Fibroblast of the aortic adventitia (primary cell): ENCODE measurements around the gene SHTN1. TPM values are rescaled to one million over a fixed set of nuclear protein-coding genes. Genes with fewer than 3 reads are reported as not detected.

Experiments
- DNase-seq: peaks from one replicate; pipeline ENCODE4 v3.0.0-alpha.2; 2010; ENCODE audit warnings: low read depth
- H3K4me3 ChIP-seq: 2 replicates; pipeline ENCODE4 v1.5.1; 2011; ENCODE audit warnings: low read depth, mild to moderate bottlenecking, control low read depth, low read length, moderate library complexity
- total RNA-seq: library from RNA; depleted of rRNA; stranded (reverse); fragments of >200 nt; gene quantifications from 2 replicates; pipeline ENCODE4 v1.2.3, GENCODE V29; 2012; ENCODE audit warnings: low replicate concordance
- TF ChIP-seq, protein P1 (sequence below): IDR thresholded peaks from 2 replicates; pipeline ENCODE4 v1.5.1; 2011; ENCODE audit warnings: mild to moderate bottlenecking, low read length, control low read depth, inconsistent platforms; ENCODE audit not compliant: insufficient read depth

Gene SHTN1
- total RNA-seq, 1 donor, result 4.2 TPM

DNA sequence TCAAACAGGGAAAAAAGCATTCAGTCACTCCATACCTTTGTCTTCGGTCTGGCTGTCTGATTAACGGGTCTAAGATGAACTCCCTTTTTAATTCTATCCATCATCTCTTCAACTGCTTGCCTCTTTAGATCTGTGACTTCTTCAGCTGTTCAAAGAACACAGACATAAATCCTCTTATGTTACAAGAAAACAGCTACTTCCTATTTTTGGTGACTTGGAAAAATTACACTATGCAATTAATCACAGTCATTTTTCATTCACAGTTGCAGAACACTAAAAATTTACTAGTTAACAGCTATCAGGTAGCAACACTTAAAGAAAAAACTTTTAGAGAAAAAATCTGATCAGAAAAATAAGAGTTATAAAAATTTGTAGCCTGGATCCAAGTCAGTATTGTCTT, 89.6 kb downstream of the SHTN1 start:
- TF ChIP-seq, protein P1, sequence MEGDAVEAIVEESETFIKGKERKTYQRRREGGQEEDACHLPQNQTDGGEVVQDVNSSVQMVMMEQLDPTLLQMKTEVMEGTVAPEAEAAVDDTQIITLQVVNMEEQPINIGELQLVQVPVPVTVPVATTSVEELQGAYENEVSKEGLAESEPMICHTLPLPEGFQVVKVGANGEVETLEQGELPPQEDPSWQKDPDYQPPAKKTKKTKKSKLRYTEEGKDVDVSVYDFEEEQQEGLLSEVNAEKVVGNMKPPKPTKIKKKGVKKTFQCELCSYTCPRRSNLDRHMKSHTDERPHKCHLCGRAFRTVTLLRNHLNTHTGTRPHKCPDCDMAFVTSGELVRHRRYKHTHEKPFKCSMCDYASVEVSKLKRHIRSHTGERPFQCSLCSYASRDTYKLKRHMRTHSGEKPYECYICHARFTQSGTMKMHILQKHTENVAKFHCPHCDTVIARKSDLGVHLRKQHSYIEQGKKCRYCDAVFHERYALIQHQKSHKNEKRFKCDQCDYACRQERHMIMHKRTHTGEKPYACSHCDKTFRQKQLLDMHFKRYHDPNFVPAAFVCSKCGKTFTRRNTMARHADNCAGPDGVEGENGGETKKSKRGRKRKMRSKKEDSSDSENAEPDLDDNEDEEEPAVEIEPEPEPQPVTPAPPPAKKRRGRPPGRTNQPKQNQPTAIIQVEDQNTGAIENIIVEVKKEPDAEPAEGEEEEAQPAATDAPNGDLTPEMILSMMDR, result no peak
- no peak overlapping the region for H3K4me3 ChIP-seq
- DNase-seq, result no peak

- TF ChIP-seq, protein P1, result no peak
- no peak overlapping the region for H3K4me3 ChIP-seq
- DNase-seq, result no peak
Measured at GRCh38 chr10:116913695-116914094, 91.3 kb downstream of the SHTN1 start.

GRCh38 chr10:116912162-116912561, 92.8 kb downstream of the SHTN1 start:
- DNase-seq, result no peak
- TF ChIP-seq, protein P1, result no peak
- no peak overlapping the region for H3K4me3 ChIP-seq

GRCh38 chr10:116910910-116911309, 94.1 kb downstream of the SHTN1 start:
- no peak for DNase-seq

DNA sequence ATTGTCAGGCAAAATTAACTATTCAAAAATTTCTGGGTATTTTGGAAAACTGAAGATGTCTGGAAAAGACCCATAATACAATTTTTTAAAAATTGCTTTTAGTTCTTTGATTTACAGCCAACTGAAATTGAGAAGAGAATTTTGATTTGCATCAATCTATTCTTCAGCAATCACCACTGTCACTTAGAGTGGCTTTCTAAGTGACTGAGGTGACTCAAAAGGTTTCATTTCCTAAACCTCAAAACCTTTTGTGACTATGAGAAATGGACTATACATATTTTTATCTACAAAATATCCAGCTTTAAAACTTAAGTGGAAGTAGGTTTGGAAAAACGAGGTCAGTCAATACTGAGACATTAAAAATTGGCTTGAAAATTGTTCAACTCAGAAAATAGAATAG, 95.7 kb downstream of the SHTN1 start:
- H3K4me3 ChIP-seq, result no peak overlapping the region
- DNase-seq, result no peak
- TF ChIP-seq, protein P1, result no peak

More at GRCh38 chr10:116910910-116911309, 94.1 kb downstream of the SHTN1 start:
- TF ChIP-seq, protein P1, result no peak
- no peak overlapping the region for H3K4me3 ChIP-seq

DNA sequence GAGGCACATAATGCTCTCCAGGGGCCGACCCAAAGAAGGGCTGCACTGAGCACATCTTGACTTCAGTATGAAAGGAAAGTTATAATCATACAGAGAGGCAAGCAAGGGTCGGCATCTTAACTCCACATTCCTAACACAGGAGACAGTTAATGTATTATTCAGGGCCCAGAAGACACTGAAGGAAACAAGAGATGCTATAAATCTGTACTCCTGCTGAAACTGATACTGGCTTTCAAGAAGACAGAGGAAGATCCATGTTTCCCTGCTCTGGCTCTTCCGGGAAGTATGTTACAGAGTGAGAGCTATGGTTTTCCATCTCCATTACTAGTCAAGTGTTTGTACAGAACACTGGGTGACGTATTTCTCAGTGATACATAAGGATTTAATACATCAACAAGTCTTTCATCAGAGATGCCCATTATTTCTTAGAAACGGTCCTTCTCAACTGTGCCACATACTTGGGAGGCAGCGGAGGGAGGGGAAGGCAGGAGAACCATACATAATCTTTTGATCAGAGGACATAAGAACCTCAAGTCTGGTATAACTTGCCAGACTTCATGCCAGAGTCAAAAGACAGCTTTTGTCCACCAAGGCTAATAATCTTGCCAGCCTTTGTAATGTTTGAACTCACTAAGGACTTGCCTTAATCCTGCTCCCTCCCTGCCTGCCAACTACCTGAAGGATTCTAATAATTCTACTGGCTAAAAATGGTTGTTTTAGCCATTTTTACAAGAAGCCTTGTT, 97.6 kb downstream of the SHTN1 start:
- no peak for DNase-seq
- H3K4me3 ChIP-seq, result no peak overlapping the region
- TF ChIP-seq, protein P1, result no peak

DNA sequence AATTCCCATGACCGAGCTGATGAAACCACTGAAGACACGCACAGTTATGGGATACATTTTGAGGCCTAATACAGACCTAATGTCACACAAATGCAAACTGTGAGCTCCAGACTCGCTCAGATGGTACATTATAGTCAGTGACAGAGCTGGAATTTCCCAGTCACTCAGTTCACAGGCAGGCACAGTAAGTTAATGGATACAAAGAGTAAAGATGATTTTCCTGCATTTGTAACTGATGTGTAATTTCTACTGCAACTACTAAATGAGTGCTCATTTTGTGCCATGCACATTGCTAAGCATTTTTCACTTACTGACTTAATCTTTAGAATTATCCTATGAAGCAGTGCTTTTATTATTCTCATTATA, 99.2 kb downstream of the SHTN1 start:
- no peak overlapping the region for H3K4me3 ChIP-seq
- DNase-seq, result no peak
- TF ChIP-seq, protein P1, result no peak
